HG03565 (cell line): ENCODE results near the gene GNAO1.
"Not testable (repeated sequence)": the region's sequence is repeated elsewhere in the genome, so short reads cannot be mapped to it uniquely, and the experiment has no call there.

Experiments used
- ATAC-seq: cut with Tn5 transposase; IDR thresholded peaks from one replicate; pipeline ENCODE4 v1.9.1; 2021; ENCODE audit warnings: mild to moderate bottlenecking, moderate library complexity; ENCODE audit not compliant: unreplicated experiment

GNAO1 gene

DNA sequence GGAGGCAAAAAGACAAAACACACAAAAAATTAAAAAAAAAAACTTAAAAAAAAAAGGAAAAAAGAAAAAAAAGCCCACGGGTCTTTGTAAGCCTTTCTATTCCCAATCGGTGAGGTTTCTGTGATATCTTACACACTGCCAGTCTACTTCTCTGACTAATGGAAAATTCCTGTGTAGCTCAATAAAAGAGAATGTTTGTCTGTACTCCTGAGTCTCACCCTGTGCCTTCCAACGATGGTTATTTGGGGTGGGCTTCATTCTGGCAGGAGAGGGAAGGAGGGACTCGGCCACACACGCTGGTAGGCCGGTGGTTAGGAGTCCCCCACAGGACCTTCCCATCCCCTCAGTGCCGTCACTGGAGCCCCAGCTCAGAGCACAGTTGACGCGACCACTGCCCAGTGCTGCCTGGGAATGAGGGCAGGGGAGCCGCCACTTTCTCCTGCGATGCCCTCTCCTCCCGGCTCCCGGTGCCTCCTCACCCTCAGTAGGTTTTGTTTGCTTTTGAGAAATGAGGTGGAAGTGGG, 166.0 kb downstream of the GNAO1 start:
- no peak for ATAC-seq

DNA sequence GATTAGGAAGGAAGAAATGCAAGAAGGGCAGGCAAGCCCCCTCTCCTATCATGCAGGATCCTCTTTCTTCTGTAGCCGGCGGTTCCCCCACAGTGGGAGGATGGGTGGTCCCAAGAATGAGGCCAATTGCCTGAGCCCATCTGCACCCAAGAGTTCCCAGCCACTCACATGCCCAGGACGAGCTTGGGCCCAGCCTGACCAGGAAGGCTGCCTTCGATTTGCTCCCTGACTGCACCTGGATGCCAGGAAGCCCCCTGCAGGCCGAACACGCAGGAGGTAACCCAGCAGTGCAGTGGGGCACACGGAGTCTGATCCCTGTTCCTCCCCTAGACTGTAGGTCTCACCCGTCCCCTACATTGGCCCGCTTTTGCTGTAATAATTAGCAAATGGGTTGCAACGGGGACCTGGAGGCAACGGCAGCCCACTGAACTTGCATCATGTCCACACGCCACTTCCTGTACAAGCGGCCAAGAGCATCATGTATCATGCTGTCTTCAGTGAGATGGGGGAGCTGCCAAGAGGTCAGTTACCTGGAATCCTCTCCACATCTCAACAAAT, 166.6 kb downstream of the GNAO1 start:
- no peak for ATAC-seq

DNA sequence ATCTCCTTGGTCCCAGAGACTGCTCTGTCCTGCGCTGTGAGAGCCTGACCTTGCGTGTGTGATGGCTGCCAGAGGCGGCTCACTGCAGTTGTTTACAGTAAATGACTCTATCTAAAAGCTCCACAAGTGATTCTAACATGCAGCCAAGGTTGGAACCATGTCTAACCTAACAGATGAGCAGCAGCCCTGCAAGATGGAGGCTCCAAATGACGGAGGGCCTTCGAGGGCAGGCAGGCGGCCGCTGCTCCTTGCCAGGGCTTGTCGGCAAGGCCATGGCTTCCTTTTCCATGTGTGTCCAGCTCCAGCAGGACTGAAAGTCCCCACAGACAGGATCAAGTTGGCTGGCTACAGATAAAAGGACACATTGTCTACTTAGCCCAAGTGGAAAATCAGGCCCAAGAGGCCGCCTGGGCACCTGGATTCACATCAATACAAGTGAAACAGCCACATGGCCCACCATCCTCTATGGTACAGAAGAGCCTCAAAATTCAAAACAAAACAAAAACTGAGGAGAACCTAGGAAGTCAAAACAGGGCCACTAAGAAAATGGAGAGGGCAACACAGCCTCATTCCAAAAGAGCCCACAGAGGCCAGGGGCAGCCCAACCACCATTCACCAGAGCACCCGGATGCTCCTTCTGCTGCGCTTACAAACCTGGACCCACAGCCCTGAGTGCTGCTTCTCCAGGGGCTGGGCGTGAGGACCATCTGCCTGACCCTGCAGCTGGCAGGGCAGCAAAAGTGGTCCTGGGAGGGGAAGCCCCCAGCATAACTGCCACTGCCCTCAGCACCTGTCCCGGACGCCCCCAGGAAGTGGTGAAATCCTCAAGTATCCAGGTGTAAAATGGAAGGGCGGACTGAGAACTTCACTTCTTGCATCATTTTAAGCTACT, 169.1 kb downstream of the GNAO1 start:
- ATAC-seq = no peak

- no peak for ATAC-seq
These were observed 170.9 kb downstream of the GNAO1 start for GRCh38 chr16:56362057-56362655.

DNA sequence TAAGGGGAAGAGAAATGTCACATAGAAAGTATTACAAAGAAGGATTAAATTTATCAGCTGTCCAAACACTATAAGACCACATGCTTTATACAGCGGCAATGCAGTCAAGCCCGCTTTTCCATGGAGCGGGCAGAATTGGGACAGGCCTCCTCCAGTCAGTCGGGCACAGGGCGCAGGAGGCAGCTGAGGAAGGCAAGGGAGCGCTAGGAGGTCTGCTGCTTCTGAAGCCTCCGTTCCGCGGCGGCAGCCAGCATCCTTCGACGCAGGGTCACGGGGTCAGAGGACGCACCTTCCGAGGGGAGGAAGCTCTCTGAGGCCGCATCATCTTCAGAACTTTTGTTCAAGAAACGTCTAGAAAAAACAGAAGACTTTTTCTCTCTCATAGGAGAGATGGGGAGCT, 171.4 kb downstream of the GNAO1 start:
- ATAC-seq = no peak

DNA sequence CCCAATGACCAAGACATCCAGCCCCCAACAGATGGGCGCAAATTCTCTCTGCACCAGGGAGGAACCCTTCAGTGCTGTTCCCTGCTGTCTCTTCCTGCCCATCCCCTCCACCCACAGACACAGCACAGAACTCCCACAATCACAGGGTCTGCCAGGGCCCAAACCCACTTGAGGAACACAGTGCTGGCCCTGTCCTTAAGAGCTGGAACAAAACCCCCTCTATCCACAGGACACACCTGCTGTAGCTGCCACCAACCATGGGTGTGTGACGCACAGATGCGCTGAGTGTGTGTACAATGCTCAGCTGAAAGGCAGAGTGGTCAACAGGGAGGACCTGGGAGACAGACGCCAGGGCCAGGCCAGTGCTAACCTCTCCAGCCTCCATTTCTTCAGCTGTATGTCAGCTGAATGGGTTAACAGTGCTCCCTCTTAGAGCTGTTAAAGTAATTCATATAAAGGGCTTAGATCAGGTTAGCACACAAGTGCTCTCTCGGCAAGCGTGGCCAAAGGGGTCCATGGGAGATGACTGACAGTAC, 172.0 kb downstream of the GNAO1 start:
- ATAC-seq = no peak

DNA sequence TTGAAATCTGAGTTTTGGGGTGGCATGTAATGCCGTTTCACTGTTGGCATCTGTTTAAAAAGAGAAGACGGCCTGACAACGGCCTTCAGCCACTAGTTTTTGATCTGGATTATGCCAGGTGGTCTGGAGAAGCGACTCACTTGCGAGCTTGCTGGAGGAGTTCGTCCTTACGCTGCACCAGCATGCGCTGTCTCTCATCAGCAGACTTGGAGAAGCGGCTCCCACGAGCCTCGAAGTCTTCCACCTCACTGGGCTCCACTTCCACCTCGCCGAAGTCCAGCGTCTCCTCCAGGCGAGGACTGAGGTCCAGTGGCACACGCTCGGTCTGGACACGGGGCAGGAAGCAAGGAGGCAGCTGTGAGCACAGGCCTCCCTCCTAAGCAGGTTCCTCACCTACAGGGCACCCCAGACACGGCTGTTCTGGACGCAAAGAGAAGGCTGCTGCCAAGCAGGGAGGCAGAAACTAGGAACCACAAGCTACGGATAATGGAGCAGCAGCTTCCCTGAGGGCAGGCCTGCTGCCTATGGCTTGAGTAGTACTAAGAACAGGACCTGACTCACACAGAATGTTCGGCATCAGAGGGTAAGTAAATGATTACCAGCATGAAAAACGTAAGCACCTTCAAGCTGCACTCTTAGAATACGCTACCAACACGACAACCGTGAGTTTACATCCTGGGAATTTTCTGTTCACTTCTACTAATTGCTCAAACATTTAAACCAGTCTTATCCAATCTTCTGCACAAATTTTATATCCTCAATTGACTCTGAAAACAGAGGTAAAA, 172.7 kb downstream of the GNAO1 start:
- ATAC-seq = no peak

- ATAC-seq = no peak
These were observed 173.6 kb downstream of the GNAO1 start for GRCh38 chr16:56364865-56365264.

- ATAC-seq = no peak
These were observed 174.3 kb downstream of the GNAO1 start for GRCh38 chr16:56365552-56365951.

DNA sequence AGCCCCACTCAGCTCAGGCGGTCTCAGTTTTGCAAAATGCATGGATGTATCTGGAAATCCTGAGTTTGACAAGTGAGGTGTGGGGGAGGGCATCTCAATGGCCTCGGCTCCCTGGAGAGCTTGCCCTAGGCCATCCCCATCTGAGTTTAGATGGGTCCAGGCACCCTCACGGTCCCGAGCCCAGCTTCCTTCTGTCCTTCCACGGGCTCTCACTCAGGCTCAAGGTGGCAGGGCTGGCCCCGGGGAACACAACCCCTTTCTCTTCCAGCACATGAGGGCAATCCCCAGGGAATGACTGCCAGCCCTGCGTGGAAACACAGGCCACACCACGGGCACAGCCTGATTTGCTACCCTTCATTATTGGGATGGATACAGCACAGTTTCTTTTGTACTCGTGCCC, 175.7 kb downstream of the GNAO1 start:
- no peak for ATAC-seq

DNA sequence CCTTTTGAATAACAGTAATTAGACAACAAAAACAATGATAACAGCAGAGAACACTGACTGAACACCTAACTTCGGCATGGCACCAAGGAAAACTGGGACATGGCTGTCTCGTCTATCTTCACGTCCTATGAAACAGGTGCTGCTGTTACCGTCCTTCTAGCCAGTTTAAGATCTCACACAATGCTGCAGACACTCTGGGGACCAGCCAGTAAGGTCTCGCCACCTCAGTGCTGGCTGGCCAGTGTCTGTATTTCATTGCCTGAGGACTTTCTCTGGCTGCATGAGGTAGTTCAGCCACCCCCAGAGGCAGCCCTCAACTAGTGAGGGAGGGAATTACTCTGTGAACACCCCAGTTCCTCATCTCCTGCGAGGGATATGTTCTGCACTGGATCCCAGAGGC, 176.5 kb downstream of the GNAO1 start:
- no peak for ATAC-seq

- no peak for ATAC-seq
These were observed 177.3 kb downstream of the GNAO1 start for GRCh38 chr16:56368545-56368944.

GRCh38 chr16:56369202-56369601, 177.9 kb downstream of the GNAO1 start:
- no peak for ATAC-seq

GRCh38 chr16:56370185-56370874, 179.0 kb downstream of the GNAO1 start:
- ATAC-seq = no peak

DNA sequence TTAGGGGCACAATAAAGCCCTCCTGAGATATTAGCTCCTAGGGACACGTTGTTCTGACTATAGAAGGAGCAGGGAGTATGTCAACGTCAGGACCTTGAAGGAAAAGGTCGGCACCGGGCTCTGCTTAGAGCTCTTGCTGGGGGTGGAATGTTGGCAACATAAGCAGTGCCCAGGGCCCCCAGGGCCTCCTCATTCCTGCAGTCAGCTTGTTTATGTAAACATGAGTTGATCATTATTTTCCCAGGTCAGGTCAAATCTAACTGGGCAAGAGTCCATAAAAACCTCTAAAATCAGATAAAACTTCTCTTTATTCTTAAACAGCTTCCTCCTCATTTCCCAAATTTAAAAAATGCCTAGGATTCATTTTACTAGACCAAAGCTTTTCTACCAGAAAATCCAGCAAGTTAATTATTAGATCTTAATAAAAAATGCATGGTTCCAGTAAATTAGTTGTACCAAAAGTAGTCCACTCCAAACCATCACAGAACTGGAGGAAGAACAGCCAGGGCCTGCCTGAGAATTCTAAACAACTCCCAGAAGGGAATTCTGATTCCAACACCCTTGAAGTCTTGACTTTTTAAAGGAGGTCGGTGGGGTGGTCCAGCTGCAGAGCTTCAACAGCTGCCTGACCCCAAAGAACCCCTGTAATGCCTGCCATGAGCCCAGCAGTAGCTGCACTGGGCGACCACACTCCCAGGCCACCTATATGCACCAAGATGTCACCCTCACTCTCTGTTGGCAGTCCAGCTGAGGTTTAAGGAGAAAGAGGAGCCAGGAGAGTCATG, 179.8 kb downstream of the GNAO1 start:
- ATAC-seq = no peak

GRCh38 chr16:56371660-56371937, 180.3 kb downstream of the GNAO1 start:
- ATAC-seq = no peak

DNA sequence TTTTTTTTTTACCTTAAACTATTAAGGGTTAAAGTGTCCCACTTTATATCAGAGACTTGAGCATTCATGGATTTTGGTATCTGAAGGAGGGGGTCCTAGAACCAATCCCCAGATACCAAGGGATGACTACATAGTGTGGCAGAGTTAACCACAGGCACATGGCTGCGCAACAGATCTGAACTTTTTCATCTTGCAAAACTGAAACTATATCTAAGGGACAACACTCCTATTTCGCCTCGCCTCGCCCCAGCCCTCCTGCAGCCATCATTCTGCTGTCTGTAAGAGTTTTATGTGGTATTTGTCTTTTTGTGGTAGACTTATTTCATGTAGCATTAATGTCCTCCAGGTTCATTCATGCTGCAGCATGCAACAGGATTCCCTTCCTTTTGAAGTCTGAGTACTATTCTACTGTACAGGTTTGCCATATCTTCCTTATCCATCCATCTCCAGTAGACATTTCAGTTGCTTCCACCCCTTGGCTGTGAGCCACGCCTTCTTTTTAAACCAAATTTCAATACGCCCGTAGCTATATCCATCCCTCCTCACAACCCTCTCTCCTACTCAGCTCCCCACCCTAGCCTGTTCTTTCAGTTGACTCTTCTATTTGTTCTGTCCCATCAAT, 180.8 kb downstream of the GNAO1 start:
- no peak for ATAC-seq

GRCh38 chr16:56373003-56373402, 181.7 kb downstream of the GNAO1 start:
- no peak for ATAC-seq

DNA sequence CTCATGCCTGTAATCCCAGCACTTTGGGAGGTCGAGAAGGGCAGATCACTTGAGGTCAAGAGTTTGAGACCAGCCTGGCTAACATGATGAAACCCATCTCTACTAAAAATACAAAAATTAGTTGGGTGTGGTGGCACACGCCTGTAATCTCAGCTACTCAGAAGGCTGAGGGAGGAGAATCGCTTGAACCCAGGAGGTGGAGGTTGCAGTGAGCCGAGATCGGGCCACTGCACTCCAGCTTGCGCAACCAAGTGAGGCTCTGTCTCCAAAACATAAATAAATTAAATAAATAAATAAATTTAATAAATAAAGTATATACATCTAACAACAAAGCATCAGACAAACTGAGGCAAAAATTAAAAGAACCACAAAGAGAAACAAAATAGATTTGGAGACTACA, 184.5 kb downstream of the GNAO1 start:
- ATAC-seq = not testable (repeated sequence)
